ENCODE measurements around the gene UNC5A.

The UNC5A gene

DNA sequence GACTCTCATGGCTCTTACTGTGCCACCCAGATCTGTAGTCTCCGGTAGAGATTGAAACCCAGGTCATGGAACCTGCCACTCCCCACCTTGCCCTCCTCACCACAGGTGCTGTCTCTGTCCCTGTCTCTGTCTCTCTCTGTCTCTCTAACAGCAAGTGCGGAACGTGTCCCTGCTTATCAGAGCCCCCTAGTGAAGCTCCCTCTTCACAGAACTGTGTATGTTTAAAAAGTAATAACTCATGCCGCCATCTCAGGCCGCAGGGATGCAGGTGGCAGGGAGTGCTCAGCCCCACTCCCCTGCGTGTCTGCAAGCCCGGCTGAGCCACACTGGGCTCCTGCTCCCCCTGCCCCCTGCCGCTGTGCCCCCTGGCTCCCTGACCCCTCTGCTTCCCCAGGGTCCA lies 43.8 kb downstream of the UNC5A start:
- Histone ChIP-seq H3K9me3 (ENCODE audit: low read depth, low read length) (no peaks in the 10 kb centered on the region), H3K27ac (no peak overlapping the region), H3K9ac (ENCODE audit: insufficient read length) (no peak overlapping the region), H3K4me3 (no peak overlapping the region), H3K36me3 (ENCODE audit: insufficient read depth, low read length) (no peaks in the 10 kb centered on the region)
- no peak for DNase-seq (ENCODE audit: low read depth, low spot score)
- TF ChIP-seq FOXP2 (optimal IDR thresholded peaks at IDR 0.05; ENCODE audit: control extremely low read depth, extremely low read length, insufficient read depth) (no peak), POLR2AphosphoS5 (IDR thresholded peaks at IDR 0.05; ENCODE audit: borderline replicate concordance, low read depth, low read length) (no peak), EZH2 (IDR thresholded peaks at IDR 0.05) (no peak)

DNA sequence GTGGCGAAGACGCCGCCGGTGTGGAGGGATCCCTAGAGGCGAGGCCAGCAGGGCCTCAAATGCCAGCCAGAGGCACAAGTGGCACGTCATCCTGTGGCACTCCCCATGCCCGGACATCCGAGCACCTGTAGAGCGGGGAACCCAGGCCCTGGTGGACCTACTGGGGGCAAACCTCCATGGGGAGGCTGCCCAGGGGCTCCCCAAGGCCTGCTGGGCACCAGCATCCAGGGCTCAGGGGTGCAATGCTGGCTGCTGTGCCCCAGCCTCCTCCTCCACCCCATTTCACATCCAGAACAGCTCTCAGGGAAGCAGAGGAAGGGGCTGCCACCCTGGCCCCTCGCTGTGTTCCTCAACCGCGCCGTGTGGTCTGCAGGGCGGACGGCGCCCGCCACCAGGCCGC lies 45.2 kb downstream of the UNC5A start:
- no peak overlapping the region for H3K4me3 ChIP-seq
- no peak for DNase-seq (ENCODE audit: low read depth, low spot score)
- no peak overlapping the region for H3K9ac ChIP-seq (ENCODE audit: insufficient read length)
- TF ChIP-seq POLR2AphosphoS5 (IDR thresholded peaks at IDR 0.05; ENCODE audit: borderline replicate concordance, low read depth, low read length) (no peak), EZH2 (IDR thresholded peaks at IDR 0.05) (no peak), FOXP2 (optimal IDR thresholded peaks at IDR 0.05; ENCODE audit: control extremely low read depth, extremely low read length, insufficient read depth) (no peak)
- H3K9me3 ChIP-seq (ENCODE audit: low read depth, low read length) = no peaks in the 10 kb centered on the region
- no peaks in the 10 kb centered on the region for H3K36me3 ChIP-seq (ENCODE audit: insufficient read depth, low read length)
- no peak overlapping the region for H3K27ac ChIP-seq

DNA sequence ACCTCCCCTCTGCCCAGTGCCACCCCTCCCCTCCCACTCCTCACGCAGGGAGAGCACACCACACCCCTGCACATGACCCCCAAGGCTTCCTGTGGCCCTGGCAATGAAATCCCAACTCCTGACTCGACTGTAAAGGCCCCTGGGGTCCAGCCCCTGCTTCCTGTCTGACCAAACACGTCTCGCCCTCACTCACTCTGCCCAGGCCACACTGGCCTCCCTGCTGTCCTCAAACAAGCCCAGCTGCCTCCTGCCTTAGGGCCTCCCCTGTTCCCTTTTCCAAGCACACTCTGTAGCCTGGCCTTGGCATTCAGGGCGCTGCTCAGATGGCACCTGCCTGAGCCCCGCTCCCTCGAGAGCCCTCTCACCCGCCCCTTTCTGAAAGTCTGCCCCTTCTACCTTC lies 46.4 kb downstream of the UNC5A start:
- DNase-seq (ENCODE audit: low read depth, low spot score) = no peak
- no peak overlapping the region for H3K27ac ChIP-seq
- no peak overlapping the region for H3K9ac ChIP-seq (ENCODE audit: insufficient read length)
- no peak overlapping the region for H3K4me3 ChIP-seq
- no peaks in the 10 kb centered on the region for H3K9me3 ChIP-seq (ENCODE audit: low read depth, low read length)
- no peaks in the 10 kb centered on the region for H3K36me3 ChIP-seq (ENCODE audit: insufficient read depth, low read length)
- TF ChIP-seq POLR2AphosphoS5 (IDR thresholded peaks at IDR 0.05; ENCODE audit: borderline replicate concordance, low read depth, low read length) = no peak
- TF ChIP-seq EZH2 (IDR thresholded peaks at IDR 0.05) = no peak
- no peak for TF ChIP-seq FOXP2 (optimal IDR thresholded peaks at IDR 0.05; ENCODE audit: control extremely low read depth, extremely low read length, insufficient read depth)

DNA sequence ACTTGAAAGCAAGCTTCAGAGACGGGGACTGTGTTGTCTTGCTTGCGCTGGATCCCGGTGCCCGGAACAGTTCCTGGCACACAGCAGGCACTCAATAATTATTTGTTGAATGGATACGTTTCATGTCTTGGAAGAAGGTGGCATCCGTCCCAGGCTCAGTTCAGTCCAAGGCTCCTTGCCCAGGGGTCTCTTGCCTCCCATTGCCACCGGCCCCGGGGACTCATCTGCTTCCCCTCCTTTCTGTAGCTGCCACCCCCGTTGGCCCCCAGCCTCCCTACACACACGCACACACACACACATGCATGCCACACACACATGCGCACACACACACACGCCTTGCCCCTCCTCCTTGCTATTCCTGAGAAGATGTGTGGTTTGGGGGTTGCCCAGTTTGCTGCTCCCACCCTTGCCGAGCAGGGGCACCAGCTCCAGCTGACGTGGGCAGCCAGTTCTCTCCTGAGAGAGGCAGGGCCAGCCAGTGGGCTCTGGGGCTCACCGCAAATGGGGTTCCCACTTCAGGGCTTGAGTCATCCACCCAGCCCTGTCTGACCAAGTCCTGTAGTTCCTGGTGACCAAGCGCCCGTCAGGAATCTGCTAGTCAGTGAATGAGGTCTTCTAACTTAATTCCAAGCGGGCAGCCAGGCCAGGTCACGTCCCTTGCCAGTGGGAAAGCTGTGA lies 47.0 kb downstream of the UNC5A start:
- Histone ChIP-seq H3K9ac (ENCODE audit: insufficient read length) (no peak overlapping the region), H3K9me3 (ENCODE audit: low read depth, low read length) (no peaks in the 10 kb centered on the region), H3K27ac (no peak overlapping the region), H3K4me3 (no peak overlapping the region), H3K36me3 (ENCODE audit: insufficient read depth, low read length) (no peaks in the 10 kb centered on the region)
- no peak for TF ChIP-seq EZH2 (IDR thresholded peaks at IDR 0.05)
- TF ChIP-seq POLR2AphosphoS5 (IDR thresholded peaks at IDR 0.05; ENCODE audit: borderline replicate concordance, low read depth, low read length) = no peak
- no peak for TF ChIP-seq FOXP2 (optimal IDR thresholded peaks at IDR 0.05; ENCODE audit: control extremely low read depth, extremely low read length, insufficient read depth)
- DNase-seq (ENCODE audit: low read depth, low spot score) = no peak

DNA sequence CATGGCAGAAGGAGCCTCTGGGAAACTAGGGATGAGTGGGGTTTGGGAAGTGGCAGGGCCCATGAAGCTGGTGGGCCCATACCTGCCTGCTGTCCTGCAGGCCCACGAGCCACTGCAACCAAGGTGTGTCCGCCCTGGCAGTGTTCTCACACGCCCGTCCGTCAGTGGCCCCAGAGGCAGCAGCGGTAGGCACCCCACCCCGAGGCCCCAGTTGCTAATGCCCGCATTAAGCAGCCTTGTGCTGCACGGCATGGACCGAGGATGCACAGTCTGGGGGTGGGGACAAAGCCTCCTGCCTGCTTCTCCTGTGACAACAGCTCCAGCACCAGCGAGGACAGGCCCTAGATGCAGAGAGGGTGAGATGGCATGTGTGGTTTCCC lies 47.5 kb downstream of the UNC5A start:
- no peak overlapping the region for H3K4me3 ChIP-seq
- no peaks in the 10 kb centered on the region for H3K9me3 ChIP-seq (ENCODE audit: low read depth, low read length)
- TF ChIP-seq POLR2AphosphoS5 (IDR thresholded peaks at IDR 0.05; ENCODE audit: borderline replicate concordance, low read depth, low read length) = no peak
- TF ChIP-seq EZH2 (IDR thresholded peaks at IDR 0.05) = no peak
- TF ChIP-seq FOXP2 (optimal IDR thresholded peaks at IDR 0.05; ENCODE audit: control extremely low read depth, extremely low read length, insufficient read depth) = no peak
- no peak overlapping the region for H3K27ac ChIP-seq
- no peaks in the 10 kb centered on the region for H3K36me3 ChIP-seq (ENCODE audit: insufficient read depth, low read length)
- no peak for DNase-seq (ENCODE audit: low read depth, low spot score)
- no peak overlapping the region for H3K9ac ChIP-seq (ENCODE audit: insufficient read length)

DNA sequence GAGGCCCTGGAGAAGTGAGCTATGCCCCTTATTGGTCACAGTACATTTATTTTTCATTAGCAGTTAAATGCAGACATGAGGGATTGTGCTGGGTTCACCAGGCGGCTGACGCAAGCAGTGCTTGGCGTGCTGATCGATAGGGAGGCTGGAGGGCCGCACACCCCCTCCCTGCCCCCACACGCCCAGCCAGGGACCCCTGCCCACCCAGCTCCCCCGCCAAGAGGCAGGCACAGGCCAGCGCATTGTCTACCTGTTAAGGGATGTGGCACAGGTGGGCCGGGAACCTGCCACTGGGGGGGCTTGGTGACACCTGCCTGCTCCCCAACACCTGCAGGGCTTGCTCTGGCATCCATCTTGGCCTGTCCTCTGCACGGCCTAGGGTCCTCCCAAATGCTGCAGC lies 49.6 kb downstream of the UNC5A start:
- no peaks in the 10 kb centered on the region for H3K36me3 ChIP-seq (ENCODE audit: insufficient read depth, low read length)
- no peak overlapping the region for H3K27ac ChIP-seq
- TF ChIP-seq EZH2 (IDR thresholded peaks at IDR 0.05) = no peak
- no peak for TF ChIP-seq POLR2AphosphoS5 (IDR thresholded peaks at IDR 0.05; ENCODE audit: borderline replicate concordance, low read depth, low read length)
- no peak for TF ChIP-seq FOXP2 (optimal IDR thresholded peaks at IDR 0.05; ENCODE audit: control extremely low read depth, extremely low read length, insufficient read depth)
- H3K9me3 ChIP-seq (ENCODE audit: low read depth, low read length) = no peaks in the 10 kb centered on the region
- no peak overlapping the region for H3K9ac ChIP-seq (ENCODE audit: insufficient read length)
- no peak overlapping the region for H3K4me3 ChIP-seq
- no peak for DNase-seq (ENCODE audit: low read depth, low spot score)

DNA sequence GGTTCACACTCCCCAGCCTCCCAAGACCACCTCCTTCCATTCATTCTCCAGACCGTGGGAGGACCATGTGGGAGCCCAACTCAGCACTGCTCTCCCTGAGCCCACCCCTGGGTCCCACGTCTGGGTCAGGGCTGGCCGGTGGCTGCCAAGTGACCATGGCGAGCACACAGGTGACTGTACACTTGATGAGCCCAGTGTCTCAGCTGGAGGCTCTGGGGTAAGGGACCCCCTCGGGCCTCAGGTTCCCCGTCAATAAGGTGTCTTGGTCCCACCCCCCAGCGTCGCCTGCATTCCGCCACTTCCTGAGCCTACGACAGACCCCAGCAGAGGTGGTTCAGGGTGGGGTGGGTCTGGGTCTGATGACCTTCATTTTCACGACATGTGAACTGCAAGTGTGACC lies 50.0 kb downstream of the UNC5A start:
- no peaks in the 10 kb centered on the region for H3K9me3 ChIP-seq (ENCODE audit: low read depth, low read length)

DNA sequence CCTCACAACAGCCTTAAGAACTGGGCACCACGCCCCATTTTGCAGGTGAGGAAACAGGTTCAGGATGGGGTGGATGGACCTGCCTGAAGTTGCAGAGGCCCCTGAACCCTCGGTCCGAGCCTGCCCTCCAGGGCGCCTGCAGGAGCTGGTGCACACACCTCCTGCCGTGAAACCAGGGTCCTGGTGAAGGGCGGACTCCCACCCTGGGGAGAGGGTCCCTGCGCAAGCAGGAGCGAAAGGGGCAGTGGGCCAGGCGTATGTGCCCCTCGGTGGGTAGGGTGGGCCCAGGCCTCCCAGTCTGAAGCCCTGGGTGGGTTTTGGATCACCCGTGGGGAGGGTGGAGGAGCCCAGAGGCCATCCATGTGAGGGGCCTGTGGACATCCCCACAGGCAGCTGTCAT lies 50.9 kb downstream of the UNC5A start:
- DNase-seq (ENCODE audit: low read depth, low spot score) = no peak
- Histone ChIP-seq H3K4me3 (no peak overlapping the region), H3K9ac (ENCODE audit: insufficient read length) (no peak overlapping the region), H3K27ac (no peak overlapping the region), H3K9me3 (ENCODE audit: low read depth, low read length) (no peaks in the 10 kb centered on the region), H3K36me3 (ENCODE audit: insufficient read depth, low read length) (no peaks in the 10 kb centered on the region)
- TF ChIP-seq POLR2AphosphoS5 (IDR thresholded peaks at IDR 0.05; ENCODE audit: borderline replicate concordance, low read depth, low read length) (no peak), EZH2 (IDR thresholded peaks at IDR 0.05) (no peak), FOXP2 (optimal IDR thresholded peaks at IDR 0.05; ENCODE audit: control extremely low read depth, extremely low read length, insufficient read depth) (no peak)

More for the DNA sequence above, 50.0 kb downstream of the UNC5A start:
- DNase-seq (ENCODE audit: low read depth, low spot score) = no peak
- H3K9ac ChIP-seq (ENCODE audit: insufficient read length) = no peak overlapping the region
- H3K4me3 ChIP-seq = no peak overlapping the region
- TF ChIP-seq FOXP2 (optimal IDR thresholded peaks at IDR 0.05; ENCODE audit: control extremely low read depth, extremely low read length, insufficient read depth) = no peak
- TF ChIP-seq EZH2 (IDR thresholded peaks at IDR 0.05) = no peak
- no peak for TF ChIP-seq POLR2AphosphoS5 (IDR thresholded peaks at IDR 0.05; ENCODE audit: borderline replicate concordance, low read depth, low read length)
- H3K36me3 ChIP-seq (ENCODE audit: insufficient read depth, low read length) = no peaks in the 10 kb centered on the region
- no peak overlapping the region for H3K27ac ChIP-seq

Data from SK-N-MC (cell line).